Muscle of leg (tissue), 11 donors: ENCODE measurements around the gene PCDHA5. TPM values are rescaled to one million over a fixed set of nuclear protein-coding genes. Genes with fewer than 3 reads are reported as not detected.
A peak's percentile ranks its signal among the peaks of the same experiment; 100 is the strongest.
"Not testable (repeated sequence)": the region's sequence is repeated elsewhere in the genome, so short reads cannot be mapped to it uniquely, and the experiment has no call there.

Source experiments
- DNase-seq: peaks from one replicate; pipeline ENCODE4 v3.0.0; 2013
- H3K27ac ChIP-seq: one replicate; pipeline ENCODE4 v1.5.1; 2013; ENCODE audit warnings: mild to moderate bottlenecking, low read length, control low read depth
- H3K27me3 ChIP-seq: one replicate; pipeline ENCODE4 v1.6.1; 2013; ENCODE audit warnings: low read length; ENCODE audit not compliant: control insufficient read depth, insufficient read depth
- H3K36me3 ChIP-seq: one replicate; pipeline ENCODE4 v1.6.1; 2013; ENCODE audit warnings: low read length; ENCODE audit not compliant: control insufficient read depth, insufficient read depth
- H3K4me1 ChIP-seq: one replicate; pipeline ENCODE4 v1.6.1; 2013; ENCODE audit warnings: low read length; ENCODE audit not compliant: control insufficient read depth, insufficient read depth
- H3K4me3 ChIP-seq: one replicate; pipeline ENCODE4 v1.5.1; 2013; ENCODE audit warnings: low read length, control low read depth
- H3K9me3 ChIP-seq: replicated peaks from 2 replicates; pipeline ENCODE4 v1.6.1; 2013; ENCODE audit warnings: low read depth, low read length; ENCODE audit not compliant: control insufficient read depth
- WGBS: methylation state at CpG from one replicate; pipeline ENCODE4 v1.1.5; 2013; ENCODE audit warnings: missing lambda C conversion rate; ENCODE audit not compliant: insufficient coverage; 5-methylcytosine and 5-hydroxymethylcytosine counted together
- polyA plus RNA-seq, 8 donors: library from polyadenylated mRNA; unstranded; fragments of 120-200 nt; gene quantifications; one replicate each; pipeline versions ENCODE4 v1.2.1 to v1.2.3, GENCODE V29; 2013; ENCODE audit warnings: inconsistent platforms in 1 of 8, low replicate concordance in 1 of 8; ENCODE audit not compliant: insufficient read length in 8 of 8, insufficient read depth in 1 of 8
- total RNA-seq: library from RNA; stranded (reverse); fragments of 120-200 nt; gene quantifications from one replicate; pipeline ENCODE4 v1.2.4, GENCODE V29; 2013

PCDHA5 gene
- total and polyA plus RNA-seq, 9 donors = 0.04 to 0.30 (median 0.08) TPM; not detected in 3

GRCh38 chr5:140796718-140797095 lies 24.7 kb upstream of the PCDHA5 start:
- no peak for DNase-seq
- Histone ChIP-seq H3K4me1 (no peaks in the 10 kb centered on the region), H3K27me3 (peaks cover 5% of the 10 kb centered on the region), H3K9me3 (peaks cover 20% of the 10 kb centered on the region), H3K27ac (no peak overlapping the region), H3K36me3 (no peaks in the 10 kb centered on the region), H3K4me3 (no peak overlapping the region)
- WGBS = 54% methylated on average over 39 of the region's 39 CpGs

GRCh38 chr5:140800816-140801493 lies 20.5 kb upstream of the PCDHA5 start, which contains the start of gene PCDHA3:
Gene PCDHA3 (plus strand): TSS chr5:140801057.
- WGBS = 18% methylated on average over 13 of the region's 29 CpGs
- H3K4me3 ChIP-seq = no peak within 1 kb of the TSS
- H3K36me3 ChIP-seq = no peaks in the 10 kb centered on the region
- peaks cover 6% of the 10 kb centered on the region for H3K27me3 ChIP-seq
- peaks cover 24% of the 10 kb centered on the region for H3K9me3 ChIP-seq
- peak; percentile 6 for DNase-seq
- no peaks in the 10 kb centered on the region for H3K4me1 ChIP-seq
- no peak within 1 kb of the TSS for H3K27ac ChIP-seq

GRCh38 chr5:140801494-140801841 lies 19.9 kb upstream of the PCDHA5 start:
- H3K27me3 ChIP-seq = peaks cover 6% of the 10 kb centered on the region
- H3K4me1 ChIP-seq = no peaks in the 10 kb centered on the region
- DNase-seq = no peak
- 9% methylated on average over 13 of the region's 16 CpGs for WGBS
- no peaks in the 10 kb centered on the region for H3K36me3 ChIP-seq
- peaks cover 21% of the 10 kb centered on the region for H3K9me3 ChIP-seq
- no peak overlapping the region for H3K4me3 ChIP-seq
- H3K27ac ChIP-seq = no peak overlapping the region

GRCh38 chr5:140802381-140802780 lies 19.0 kb upstream of the PCDHA5 start:
- H3K9me3 ChIP-seq = peaks cover 17% of the 10 kb centered on the region
- not testable (repeated sequence) for H3K36me3 ChIP-seq, H3K27me3 ChIP-seq, H3K4me1 ChIP-seq, H3K27ac ChIP-seq, DNase-seq, H3K4me3 ChIP-seq
- 49% methylated on average over 42 of the region's 45 CpGs for WGBS

- Histone ChIP-seq H3K27ac (no peak overlapping the region), H3K9me3 (peaks cover 17% of the 10 kb centered on the region), H3K36me3 (no peaks in the 10 kb centered on the region), H3K4me3 (no peak overlapping the region), H3K4me1 (no peaks in the 10 kb centered on the region), H3K27me3 (peaks cover 6% of the 10 kb centered on the region)
- no peak for DNase-seq
- WGBS = 44% methylated on average over 53 of the region's 53 CpGs
These were observed 18.6 kb upstream of the PCDHA5 start for GRCh38 chr5:140802781-140803271.

GRCh38 chr5:140806834-140807775 lies 14.3 kb upstream of the PCDHA5 start, which contains the start of gene PCDHA4:
Gene PCDHA4 (plus strand): TSS chr5:140807068.
- Histone ChIP-seq H3K4me3 (no peak within 1 kb of the TSS), H3K9me3 (peaks cover 13% of the 10 kb centered on the region)
- DNase-seq = no peak

GRCh38 chr5:140808241-140808888 lies 13.0 kb upstream of the PCDHA5 start:
- H3K36me3 ChIP-seq, H3K9me3 ChIP-seq: not testable (repeated sequence)

More at GRCh38 chr5:140806834-140807775, 14.3 kb upstream of the PCDHA5 start, which contains the start of gene PCDHA4:
- H3K4me1 ChIP-seq = no peaks in the 10 kb centered on the region
- H3K36me3 ChIP-seq = no peaks in the 10 kb centered on the region
- WGBS = 22% methylated on average over 18 of the region's 47 CpGs
- peaks cover 3% of the 10 kb centered on the region for H3K27me3 ChIP-seq
- no peak within 1 kb of the TSS for H3K27ac ChIP-seq

GRCh38 chr5:140808889-140809291 lies 12.5 kb upstream of the PCDHA5 start:
- H3K9me3 ChIP-seq = peaks cover 3% of the 10 kb centered on the region
- DNase-seq = no peak
- no peaks in the 10 kb centered on the region for H3K36me3 ChIP-seq
- H3K27ac ChIP-seq = no peak overlapping the region
- H3K4me3 ChIP-seq = no peak overlapping the region
- WGBS = 67% methylated on average over 43 of the region's 43 CpGs
- H3K4me1 ChIP-seq = no peaks in the 10 kb centered on the region
- no peaks in the 10 kb centered on the region for H3K27me3 ChIP-seq

More at GRCh38 chr5:140808241-140808888, 13.0 kb upstream of the PCDHA5 start:
- not testable (repeated sequence) for H3K27me3 ChIP-seq, H3K4me1 ChIP-seq, H3K27ac ChIP-seq, H3K4me3 ChIP-seq, DNase-seq
- 58% methylated on average over 59 of the region's 62 CpGs for WGBS

GRCh38 chr5:140822281-140822629 lies 842 bp downstream of the PCDHA5 start:
- Histone ChIP-seq H3K4me1 (no peaks in the 10 kb centered on the region), H3K9me3 (peaks cover 2% of the 10 kb centered on the region), H3K4me3 (no peak overlapping the region), H3K27ac (no peak overlapping the region), H3K27me3 (no peaks in the 10 kb centered on the region), H3K36me3 (no peaks in the 10 kb centered on the region)
- DNase-seq = no peak
- no CpG with 5 or more reads among the region's 6 CpGs for WGBS

- H3K27me3 ChIP-seq, H3K9me3 ChIP-seq, H3K4me1 ChIP-seq, H3K36me3 ChIP-seq, H3K4me3 ChIP-seq, DNase-seq, H3K27ac ChIP-seq: not testable (repeated sequence)
- WGBS = 49% methylated on average over 48 of the region's 48 CpGs
These were observed 1.6 kb downstream of the PCDHA5 start for GRCh38 chr5:140822969-140823368.
